ENCODE measurements around the gene EPHB4. TPM values are rescaled to one million over a fixed set of nuclear protein-coding genes. Genes with fewer than 3 reads are reported as not detected.

EPHB4 gene
- total and polyA plus RNA-seq, 2 experiments from 2014 or later, result 23.3 to 164 TPM

- no peak for TF ChIP-seq ZNF462 (CRISPR knock-in tag; IDR thresholded peaks at IDR 0.05)
- no peak for TF ChIP-seq EZH2phosphoT487 (IDR thresholded peaks at IDR 0.05; ENCODE audit: unreplicated experiment)
- TF ChIP-seq, protein P1, sequence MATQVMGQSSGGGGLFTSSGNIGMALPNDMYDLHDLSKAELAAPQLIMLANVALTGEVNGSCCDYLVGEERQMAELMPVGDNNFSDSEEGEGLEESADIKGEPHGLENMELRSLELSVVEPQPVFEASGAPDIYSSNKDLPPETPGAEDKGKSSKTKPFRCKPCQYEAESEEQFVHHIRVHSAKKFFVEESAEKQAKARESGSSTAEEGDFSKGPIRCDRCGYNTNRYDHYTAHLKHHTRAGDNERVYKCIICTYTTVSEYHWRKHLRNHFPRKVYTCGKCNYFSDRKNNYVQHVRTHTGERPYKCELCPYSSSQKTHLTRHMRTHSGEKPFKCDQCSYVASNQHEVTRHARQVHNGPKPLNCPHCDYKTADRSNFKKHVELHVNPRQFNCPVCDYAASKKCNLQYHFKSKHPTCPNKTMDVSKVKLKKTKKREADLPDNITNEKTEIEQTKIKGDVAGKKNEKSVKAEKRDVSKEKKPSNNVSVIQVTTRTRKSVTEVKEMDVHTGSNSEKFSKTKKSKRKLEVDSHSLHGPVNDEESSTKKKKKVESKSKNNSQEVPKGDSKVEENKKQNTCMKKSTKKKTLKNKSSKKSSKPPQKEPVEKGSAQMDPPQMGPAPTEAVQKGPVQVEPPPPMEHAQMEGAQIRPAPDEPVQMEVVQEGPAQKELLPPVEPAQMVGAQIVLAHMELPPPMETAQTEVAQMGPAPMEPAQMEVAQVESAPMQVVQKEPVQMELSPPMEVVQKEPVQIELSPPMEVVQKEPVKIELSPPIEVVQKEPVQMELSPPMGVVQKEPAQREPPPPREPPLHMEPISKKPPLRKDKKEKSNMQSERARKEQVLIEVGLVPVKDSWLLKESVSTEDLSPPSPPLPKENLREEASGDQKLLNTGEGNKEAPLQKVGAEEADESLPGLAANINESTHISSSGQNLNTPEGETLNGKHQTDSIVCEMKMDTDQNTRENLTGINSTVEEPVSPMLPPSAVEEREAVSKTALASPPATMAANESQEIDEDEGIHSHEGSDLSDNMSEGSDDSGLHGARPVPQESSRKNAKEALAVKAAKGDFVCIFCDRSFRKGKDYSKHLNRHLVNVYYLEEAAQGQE (IDR thresholded peaks at IDR 0.05; ENCODE audit: unreplicated experiment), result no peak
- no peak for TF ChIP-seq EZH2 (IDR thresholded peaks at IDR 0.05; ENCODE audit: low read depth, unreplicated experiment)
Observed at GRCh38 chr7:100768784-100769183, 58.5 kb downstream of the EPHB4 start (continued).

GRCh38 chr7:100765250-100765649 lies 62.1 kb downstream of the EPHB4 start:
- no peaks in the 10 kb centered on the region for H3K9me3 Mint-ChIP-seq
- no peak overlapping the region for H3K27ac Mint-ChIP-seq
- Histone ChIP-seq H3K79me2 (replicated peaks; ENCODE audit: insufficient read depth) (no peaks in the 10 kb centered on the region), H2AFZ (peak overlapping the region; percentile 32; the same call in 1 of the 2 replicates), H3K27ac (ENCODE audit: low read depth) (no peak overlapping the region), H3K27me3 (ENCODE audit: insufficient read depth) (no peaks in the 10 kb centered on the region), H3K9me2 (ENCODE audit: insufficient read depth) (no peaks in the 10 kb centered on the region), H3K4me2 (no peak overlapping the region), H3F3A (replicated peaks; ENCODE audit: low read depth) (no peaks in the 10 kb centered on the region), H3K36me3 (ENCODE audit: insufficient read depth) (no peaks in the 10 kb centered on the region), H4K20me1 (replicated peaks; ENCODE audit: insufficient read depth) (no peaks in the 10 kb centered on the region), H3K4me1 (ENCODE audit: insufficient read depth) (no peaks in the 10 kb centered on the region), H3K4me3 (no peak overlapping the region)
- peaks cover 3% of the 10 kb centered on the region; the same call in 1 of the 3 replicates for H3K4me1 Mint-ChIP-seq
- no peak overlapping the region for H3K4me3 Mint-ChIP-seq
- no peaks in the 10 kb centered on the region for H3K36me3 Mint-ChIP-seq (ENCODE audit: low read depth)
- DNase-seq (ENCODE audit: low spot score) (no peak), ATAC-seq (no peak)
- peaks cover 12% of the 10 kb centered on the region for H3K27me3 Mint-ChIP-seq (ENCODE audit: insufficient read depth, low read depth, poor library complexity)
- TF ChIP-seq NANOG (IDR thresholded peaks at IDR 0.05; ENCODE audit: borderline replicate concordance) (no peak), JUNB (IDR thresholded peaks at IDR 0.05; ENCODE audit: unreplicated experiment) (no peak), STAT1 (IDR thresholded peaks at IDR 0.05; ENCODE audit: unreplicated experiment) (no peak), ZNF331 (CRISPR knock-in tag; IDR thresholded peaks at IDR 0.05; ENCODE audit: low read depth) (no peak), POLR2AphosphoS5 (IDR thresholded peaks at IDR 0.05; ENCODE audit: low read depth) (no peak)
- TF ChIP-seq, protein P1 (IDR thresholded peaks at IDR 0.05; ENCODE audit: unreplicated experiment), result no peak

All from GM23338 (cell line).